ENCODE results near the gene UBE2C. TPM values are rescaled to one million over a fixed set of nuclear protein-coding genes. Genes with fewer than 3 reads are reported as not detected.
A peak's percentile ranks its signal among the peaks of the same experiment; 100 is the strongest.

Gene UBE2C
- total RNA-seq, 1 experiment from 2014 or later, result 268 TPM

DNA sequence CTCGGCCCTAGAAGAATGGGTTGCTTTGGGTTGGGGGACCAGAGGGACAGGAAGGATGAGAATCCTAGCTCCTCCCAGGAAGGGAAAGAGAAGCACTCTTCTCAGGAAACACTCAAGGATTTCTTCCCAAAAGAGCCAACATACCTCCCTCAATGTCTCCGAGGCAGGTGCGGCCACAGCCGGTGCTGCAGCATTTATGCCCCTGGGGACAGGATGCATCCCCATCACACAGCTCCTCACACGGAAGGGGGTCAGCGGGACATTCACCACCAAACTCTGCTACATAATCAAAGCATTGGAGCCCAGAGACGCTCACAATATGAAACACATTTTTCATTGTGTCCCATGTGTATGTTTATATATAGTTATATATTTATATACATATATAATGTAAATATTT lies 35.5 kb upstream of the UBE2C start:
- Histone ChIP-seq H3K4ac (ENCODE audit: low read depth, low read length) (no peak overlapping the region), H4K8ac (replicated peaks; ENCODE audit: insufficient read length, low read depth, low read length) (no peak overlapping the region), H4K91ac (ENCODE audit: insufficient read length, low read depth, low read length) (no peak overlapping the region), H4K20me1 (ENCODE audit: control insufficient read depth, insufficient read depth, insufficient read length) (no peaks in the 10 kb centered on the region), H3K79me2 (ENCODE audit: insufficient read depth, low read length) (no peaks in the 10 kb centered on the region), H3T11ph (ENCODE audit: low read length) (no peak overlapping the region), H3K9ac (ENCODE audit: extremely low read depth, insufficient read length, low read length) (no peak overlapping the region), H3K4me2 (ENCODE audit: insufficient read depth, insufficient read length, low read length) (no peak overlapping the region), H3K79me1 (ENCODE audit: insufficient read depth, low read depth, low read length, poor library complexity, severe bottlenecking) (no peaks in the 10 kb centered on the region), H2BK15ac (ENCODE audit: low read depth, low read length) (no peak overlapping the region), H3K27ac (ENCODE audit: insufficient read length, low read depth, low read length) (no peak overlapping the region), H3K23me2 (ENCODE audit: insufficient read length, low read depth, low read length, poor library complexity, severe bottlenecking) (no peaks in the 10 kb centered on the region), H2BK20ac (ENCODE audit: low read depth, low read length, poor library complexity, severe bottlenecking) (no peak overlapping the region), H3K23ac (ENCODE audit: insufficient read length, low read depth, low read length) (no peak overlapping the region), H3K4me1 (ENCODE audit: insufficient read depth, low read length) (no peaks in the 10 kb centered on the region), H2AFZ (ENCODE audit: low read length) (no peak overlapping the region), H2AK5ac (ENCODE audit: insufficient read length, low read length) (no peak overlapping the region), H3K9me3 (ENCODE audit: control insufficient read depth, low read depth, low read length) (no peaks in the 10 kb centered on the region), H3K27me3 (ENCODE audit: insufficient read depth, low read length) (no peaks in the 10 kb centered on the region), H2BK12ac (ENCODE audit: insufficient read length, low read depth, low read length) (no peak overlapping the region), H2BK120ac (ENCODE audit: low read depth, low read length, poor library complexity, severe bottlenecking) (no peak overlapping the region), H2BK5ac (ENCODE audit: insufficient read length, low read length) (no peak overlapping the region), H4K5ac (ENCODE audit: insufficient read length, low read depth, low read length) (peak overlapping the region; percentile 63), H3K56ac (ENCODE audit: insufficient read length, low read depth, low read length) (no peak overlapping the region), H3K14ac (ENCODE audit: insufficient read depth, low read length) (no peak overlapping the region), H3K18ac (ENCODE audit: insufficient read length, low read depth, low read length) (no peak overlapping the region)
- Mint-ChIP-seq H3K4me1 (no peaks in the 10 kb centered on the region; a peak in 1 of 4 replicates), H3K27me3 (ENCODE audit: low read depth) (peaks cover 1% of the 10 kb centered on the region), H3K9me3 (no peaks in the 10 kb centered on the region; a peak in 1 of 5 replicates), H3K4me3 (no peak overlapping the region), H3K27ac (no peak overlapping the region), H3K36me3 (ENCODE audit: insufficient read depth in 1 of 3, low read depth in 3 of 3) (no peaks in the 10 kb centered on the region)
- TF ChIP-seq, protein P1, sequence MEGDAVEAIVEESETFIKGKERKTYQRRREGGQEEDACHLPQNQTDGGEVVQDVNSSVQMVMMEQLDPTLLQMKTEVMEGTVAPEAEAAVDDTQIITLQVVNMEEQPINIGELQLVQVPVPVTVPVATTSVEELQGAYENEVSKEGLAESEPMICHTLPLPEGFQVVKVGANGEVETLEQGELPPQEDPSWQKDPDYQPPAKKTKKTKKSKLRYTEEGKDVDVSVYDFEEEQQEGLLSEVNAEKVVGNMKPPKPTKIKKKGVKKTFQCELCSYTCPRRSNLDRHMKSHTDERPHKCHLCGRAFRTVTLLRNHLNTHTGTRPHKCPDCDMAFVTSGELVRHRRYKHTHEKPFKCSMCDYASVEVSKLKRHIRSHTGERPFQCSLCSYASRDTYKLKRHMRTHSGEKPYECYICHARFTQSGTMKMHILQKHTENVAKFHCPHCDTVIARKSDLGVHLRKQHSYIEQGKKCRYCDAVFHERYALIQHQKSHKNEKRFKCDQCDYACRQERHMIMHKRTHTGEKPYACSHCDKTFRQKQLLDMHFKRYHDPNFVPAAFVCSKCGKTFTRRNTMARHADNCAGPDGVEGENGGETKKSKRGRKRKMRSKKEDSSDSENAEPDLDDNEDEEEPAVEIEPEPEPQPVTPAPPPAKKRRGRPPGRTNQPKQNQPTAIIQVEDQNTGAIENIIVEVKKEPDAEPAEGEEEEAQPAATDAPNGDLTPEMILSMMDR (conservative IDR thresholded peaks at IDR 0.05), result no peak
- DNase-seq, result no peak
- no CpG with 5 or more reads among the region's 7 CpGs for WGBS (ENCODE audit: extremely low coverage, insufficient read length, low lambda C conversion rate)
